K562 (cell line): ENCODE results near the gene CARD8. TPM values are rescaled to one million over a fixed set of nuclear protein-coding genes. Genes with fewer than 3 reads are reported as not detected.

Experiments
- BCL6 ChIP-seq: fragments of 250-450 bp; sonication (Bioruptor Pico); IDR thresholded peaks from 2 replicates; pipeline ENCODE4 v1.4.0; 2020
- BHLHE40 ChIP-seq: IDR thresholded peaks from 2 replicates; pipeline ENCODE4 v1.6.1; 2011; ENCODE audit warnings: low read length, improper control_type of control experiment
- CAMTA2 ChIP-seq: fragments of 250-450 bp; sonication (Bioruptor Pico); conservative IDR thresholded peaks from 2 replicates; pipeline ENCODE4 v1.5.1; 2022
- CREB3 ChIP-seq: fragments of 450-650 bp; conservative IDR thresholded peaks from 2 replicates; pipeline ENCODE4 v1.6.1; 2016; ENCODE audit warnings: missing genetic modification characterization, low read depth, mild to moderate bottlenecking, missing compliant biosample characterization, moderate library complexity
- E2F4 ChIP-seq: sonication (generic); formaldehyde crosslinking; IDR thresholded peaks from 2 replicates; pipeline ENCODE4 v1.8.0; 2022; ENCODE audit warnings: mild to moderate bottlenecking, low read depth, missing genetic modification reagents
- ESRRB ChIP-seq: fragments of 250-450 bp; sonication (Bioruptor Pico); IDR thresholded peaks from 2 replicates; pipeline ENCODE4 v1.5.0; 2020; ENCODE audit warnings: mild to moderate bottlenecking, moderate library complexity, borderline replicate concordance
- FOS ChIP-seq: IDR thresholded peaks from 3 replicates; pipeline ENCODE4 v1.6.1; 2011; ENCODE audit not compliant: insufficient read length; ENCODE audit errors: extremely low read depth
- GATA2 ChIP-seq: sonication (generic); formaldehyde crosslinking; IDR thresholded peaks from 2 replicates; pipeline ENCODE4 v1.4.0; 2020; ENCODE audit warnings: mild to moderate bottlenecking, missing genetic modification reagents
- ILF3 ChIP-seq: fragments of 450-650 bp; IDR thresholded peaks from 2 replicates; pipeline ENCODE4 v1.6.1; 2018; ENCODE audit warnings: antibody characterized with exemption, mild to moderate bottlenecking, moderate library complexity, borderline replicate concordance
- KAT8 ChIP-seq: fragments of 450-650 bp; IDR thresholded peaks from 2 replicates; pipeline ENCODE4 v1.6.1; 2016; ENCODE audit warnings: low read depth, mild to moderate bottlenecking
- LCOR ChIP-seq: sonication (generic); formaldehyde crosslinking; IDR thresholded peaks from 2 replicates; pipeline ENCODE4 v1.8.0; 2022; ENCODE audit warnings: mild to moderate bottlenecking, missing genetic modification reagents
- MLLT1 ChIP-seq, 2 experiments: fragments of 450-650 bp; IDR thresholded peaks; 2 replicates each; pipeline ENCODE4 v1.6.1; 2016
- PML ChIP-seq: IDR thresholded peaks from 2 replicates; pipeline ENCODE4 v1.6.1; 2012; ENCODE audit warnings: low read length, inconsistent platforms
- POLR2AphosphoS2 ChIP-seq: IDR thresholded peaks from 2 replicates; pipeline ENCODE4 v1.6.1; 2012; ENCODE audit warnings: low read length, improper control_type of control experiment
- SP1 ChIP-seq: sonication (generic); formaldehyde crosslinking; IDR thresholded peaks from 2 replicates; pipeline ENCODE4 v1.8.1; 2022; ENCODE audit warnings: mild to moderate bottlenecking, missing genetic modification reagents
- XRCC5 ChIP-seq: fragments of 200-400 bp; formaldehyde crosslinking; IDR thresholded peaks from 2 replicates; pipeline ENCODE4 v1.6.1; 2017; ENCODE audit warnings: low read depth, mild to moderate bottlenecking, low read length
- YBX1 ChIP-seq: fragments of 450-650 bp; IDR thresholded peaks from 2 replicates; pipeline ENCODE4 v1.7.1; 2016; ENCODE audit warnings: mild to moderate bottlenecking
- ZNF140 ChIP-seq: fragments of 250-450 bp; sonication (Bioruptor Pico); IDR thresholded peaks from 2 replicates; pipeline ENCODE4 v1.8.0; 2021; ENCODE audit warnings: moderate library complexity, mild to moderate bottlenecking, inconsistent platforms
- ZNF224 ChIP-seq: sonication (generic); formaldehyde crosslinking; IDR thresholded peaks from 2 replicates; pipeline ENCODE4 v1.8.0; 2022; ENCODE audit warnings: mild to moderate bottlenecking, missing genetic modification reagents
- polyA plus RNA-seq, 8 experiments: library from polyadenylated mRNA; depleted of rRNA in 4 of 8; stranded (reverse) in 5 of 8; unstranded in 3 of 8; fragments of >200 nt; fragmentation: Nextera tagmentation in 2 of 8; fragmentation: Illumina TruSeq in 1 of 8; extraction: Ambion mirVana in 2 of 8; extraction: Trizol in 1 of 8; gene quantifications; 2 replicates each; pipeline versions ENCODE4 v1.2.1 to v1.2.3, GENCODE V29; 2011 to 2014; ENCODE audit warnings: inconsistent platforms in 1 of 8, missing spikeins in 1 of 8
- total RNA-seq, 7 experiments: library from RNA; depleted of rRNA in 6 of 7; stranded (reverse); fragments of >200 nt in 6 of 7; fragmentation: Illumina TruSeq in 2 of 7; extraction: Trizol in 2 of 7; gene quantifications; 2 replicates each; pipeline versions ENCODE4 v1.2.1 to v1.2.3, GENCODE V29; 2011 to 2021; ENCODE audit warnings: low replicate concordance in 1 of 7
- TF ChIP-seq, protein P1 (sequence below): fragments of 250-450 bp; sonication (Bioruptor Pico); IDR thresholded peaks from 2 replicates; pipeline ENCODE4 v1.5.0; 2021; ENCODE audit warnings: mild to moderate bottlenecking, borderline replicate concordance
- TF ChIP-seq, protein P2 (sequence below): fragments of 250-450 bp; sonication (Bioruptor Pico); IDR thresholded peaks from 2 replicates; pipeline ENCODE4 v1.5.0; 2021
- TF ChIP-seq, protein P3 (sequence below): fragments of 250-450 bp; sonication (Bioruptor Pico); IDR thresholded peaks from 2 replicates; pipeline ENCODE4 v1.8.0; 2022; ENCODE audit warnings: moderate library complexity, mild to moderate bottlenecking, inconsistent platforms

Gene CARD8
- total and polyA plus RNA-seq, 9 of the 15 experiments (the other 6 are each of a cell fraction or from before 2014, with no cell fraction given): 11.5 to 26.4 (median 20.8) TPM

DNA sequence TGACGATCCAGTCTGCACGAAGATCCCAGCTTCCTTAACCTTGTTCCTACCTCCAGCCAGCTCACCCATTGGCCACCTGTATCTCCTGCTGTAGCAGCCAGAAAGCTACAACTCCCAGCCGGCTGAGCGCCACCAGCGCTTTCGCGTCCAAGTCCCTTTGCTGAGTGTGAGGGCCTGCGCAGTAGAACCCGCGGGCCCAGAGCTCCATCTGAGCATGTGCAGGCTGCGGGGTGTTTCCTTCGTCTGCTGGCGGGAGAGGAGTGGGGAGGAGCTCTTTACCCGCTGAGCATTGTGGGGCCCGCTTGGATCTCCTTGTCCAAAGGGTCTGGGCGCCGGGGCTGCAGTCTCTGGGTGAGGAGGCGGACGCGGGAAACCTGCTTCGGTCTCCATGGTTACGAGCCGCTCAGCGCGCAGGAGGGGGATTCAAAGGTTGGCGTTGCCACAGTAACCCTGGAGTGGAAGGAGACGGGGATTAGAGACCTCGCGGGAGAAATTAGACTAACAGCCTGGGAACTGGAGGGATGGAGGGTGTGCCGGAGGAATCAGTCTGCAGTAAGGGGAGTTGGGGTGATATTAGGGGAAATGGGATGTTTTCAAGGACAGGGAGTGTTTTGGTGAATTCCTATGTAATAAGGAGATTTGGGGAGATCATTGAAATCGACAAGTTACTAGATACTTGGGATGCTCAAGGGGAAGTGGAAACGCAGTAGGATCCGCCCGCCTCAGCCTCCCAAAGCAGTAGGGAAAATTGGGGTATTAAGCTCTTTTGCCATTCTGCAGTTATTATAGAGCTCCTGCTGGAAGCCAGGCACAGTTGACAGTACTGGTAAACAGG, 51.7 kb downstream of the CARD8 start (continued):
- TF ChIP-seq ILF3: no peak
- no peak for TF ChIP-seq GATA2 (CRISPR knock-in tag)
- TF ChIP-seq CREB3 (tag): no peak
- TF ChIP-seq POLR2AphosphoS2: peak; percentile 67; the same call in 1 of the 2 replicates
- no peak for TF ChIP-seq XRCC5
- TF ChIP-seq, protein P1, sequence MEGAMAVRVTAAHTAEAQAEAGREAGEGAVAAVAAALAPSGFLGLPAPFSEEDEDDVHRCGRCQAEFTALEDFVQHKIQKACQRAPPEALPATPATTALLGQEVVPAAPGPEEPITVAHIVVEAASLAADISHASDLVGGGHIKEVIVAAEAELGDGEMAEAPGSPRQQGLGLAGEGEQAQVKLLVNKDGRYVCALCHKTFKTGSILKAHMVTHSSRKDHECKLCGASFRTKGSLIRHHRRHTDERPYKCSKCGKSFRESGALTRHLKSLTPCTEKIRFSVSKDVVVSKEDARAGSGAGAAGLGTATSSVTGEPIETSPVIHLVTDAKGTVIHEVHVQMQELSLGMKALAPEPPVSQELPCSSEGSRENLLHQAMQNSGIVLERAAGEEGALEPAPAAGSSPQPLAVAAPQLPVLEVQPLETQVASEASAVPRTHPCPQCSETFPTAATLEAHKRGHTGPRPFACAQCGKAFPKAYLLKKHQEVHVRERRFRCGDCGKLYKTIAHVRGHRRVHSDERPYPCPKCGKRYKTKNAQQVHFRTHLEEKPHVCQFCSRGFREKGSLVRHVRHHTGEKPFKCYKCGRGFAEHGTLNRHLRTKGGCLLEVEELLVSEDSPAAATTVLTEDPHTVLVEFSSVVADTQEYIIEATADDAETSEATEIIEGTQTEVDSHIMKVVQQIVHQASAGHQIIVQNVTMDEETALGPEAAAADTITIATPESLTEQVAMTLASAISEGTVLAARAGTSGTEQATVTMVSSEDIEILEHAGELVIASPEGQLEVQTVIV (CRISPR knock-in tag): no peak
- TF ChIP-seq ZNF224 (CRISPR knock-in tag): no peak
- 0 out of 2 replicates have a peak, but pooled peaks have one; percentile 47 for TF ChIP-seq ESRRB (CRISPR knock-in tag)
- TF ChIP-seq FOS: no peak
- TF ChIP-seq YBX1: no peak
- peak; percentile 86; the same call in 1 of the 2 replicates for TF ChIP-seq E2F4 (CRISPR knock-in tag)
- no peak for TF ChIP-seq BCL6 (CRISPR knock-in tag)
- no peak for TF ChIP-seq KAT8
- peak; percentile 81 for TF ChIP-seq PML
- no peak for TF ChIP-seq BHLHE40
- TF ChIP-seq, protein P2, sequence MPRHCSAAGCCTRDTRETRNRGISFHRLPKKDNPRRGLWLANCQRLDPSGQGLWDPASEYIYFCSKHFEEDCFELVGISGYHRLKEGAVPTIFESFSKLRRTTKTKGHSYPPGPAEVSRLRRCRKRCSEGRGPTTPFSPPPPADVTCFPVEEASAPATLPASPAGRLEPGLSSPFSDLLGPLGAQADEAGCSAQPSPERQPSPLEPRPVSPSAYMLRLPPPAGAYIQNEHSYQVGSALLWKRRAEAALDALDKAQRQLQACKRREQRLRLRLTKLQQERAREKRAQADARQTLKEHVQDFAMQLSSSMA: no peak
- 0 out of 4 replicates have a peak, but pooled peaks of 1 of the 2 experiments have one; percentile 54 for TF ChIP-seq MLLT1 (IDR thresholded peaks at IDR 0.05)
- TF ChIP-seq, protein P3, sequence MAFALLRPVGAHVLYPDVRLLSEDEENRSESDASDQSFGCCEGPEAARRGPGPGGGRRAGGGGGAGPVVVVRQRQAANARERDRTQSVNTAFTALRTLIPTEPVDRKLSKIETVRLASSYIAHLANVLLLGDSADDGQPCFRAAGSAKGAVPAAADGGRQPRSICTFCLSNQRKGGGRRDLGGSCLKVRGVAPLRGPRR (CRISPR knock-in tag): no peak
- TF ChIP-seq ZNF140 (CRISPR knock-in tag): no peak
- no peak for TF ChIP-seq CAMTA2 (CRISPR knock-in tag)
- TF ChIP-seq SP1 (CRISPR knock-in tag): peak; percentile 19; the same call in 1 of the 2 replicates
- peak; percentile 57 for TF ChIP-seq LCOR (CRISPR knock-in tag)
